Measurements from ENCODE around the gene PIH1D1.

Gene PIH1D1

GRCh38 chr19:49432141-49433073, 19.2 kb downstream of the PIH1D1 start:
- H3K4me3 ChIP-seq (ENCODE audit: low read length), result no peak overlapping the region
- no peak for TF ChIP-seq CTCF (conservative IDR thresholded peaks at IDR 0.05; ENCODE audit: low read length)
- no peak for DNase-seq (ENCODE audit: low read depth)

DNA sequence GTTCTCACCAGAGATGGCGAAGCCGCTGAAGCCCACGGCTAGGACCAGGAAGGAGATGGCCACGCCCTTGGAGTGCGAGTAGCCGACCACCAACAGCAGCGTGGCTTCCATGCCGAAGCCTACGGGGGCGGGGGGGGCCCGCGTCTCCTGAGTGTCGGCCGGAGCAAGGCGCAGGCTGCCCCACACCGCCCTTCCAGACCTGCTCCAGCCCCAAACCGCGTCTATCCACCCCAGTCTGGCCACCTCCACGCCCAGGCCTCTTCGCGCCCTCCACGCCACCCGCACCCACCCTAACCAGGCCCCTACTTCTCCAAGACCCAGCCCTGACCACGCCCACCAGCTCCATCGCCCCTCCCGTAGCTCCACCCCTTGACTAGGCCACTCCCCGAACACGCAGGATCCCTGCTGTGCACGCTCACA, 20.3 kb downstream of the PIH1D1 start:
- TF ChIP-seq CTCF (conservative IDR thresholded peaks at IDR 0.05; ENCODE audit: low read length), result no peak
- H3K4me3 ChIP-seq (ENCODE audit: low read length), result no peak overlapping the region
- DNase-seq (ENCODE audit: low read depth), result no peak

GRCh38 chr19:49430678-49431329, 20.8 kb downstream of the PIH1D1 start:
- DNase-seq (ENCODE audit: low read depth), result no peak
- TF ChIP-seq CTCF (conservative IDR thresholded peaks at IDR 0.05; ENCODE audit: low read length), result no peak

GRCh38 chr19:49430172-49430677, 21.4 kb downstream of the PIH1D1 start:
- DNase-seq (ENCODE audit: low read depth), result no peak
- H3K4me3 ChIP-seq (ENCODE audit: low read length), result no peak overlapping the region
- no peak for TF ChIP-seq CTCF (conservative IDR thresholded peaks at IDR 0.05; ENCODE audit: low read length)

More at GRCh38 chr19:49430678-49431329, 20.8 kb downstream of the PIH1D1 start:
- no peak overlapping the region for H3K4me3 ChIP-seq (ENCODE audit: low read length)

DNA sequence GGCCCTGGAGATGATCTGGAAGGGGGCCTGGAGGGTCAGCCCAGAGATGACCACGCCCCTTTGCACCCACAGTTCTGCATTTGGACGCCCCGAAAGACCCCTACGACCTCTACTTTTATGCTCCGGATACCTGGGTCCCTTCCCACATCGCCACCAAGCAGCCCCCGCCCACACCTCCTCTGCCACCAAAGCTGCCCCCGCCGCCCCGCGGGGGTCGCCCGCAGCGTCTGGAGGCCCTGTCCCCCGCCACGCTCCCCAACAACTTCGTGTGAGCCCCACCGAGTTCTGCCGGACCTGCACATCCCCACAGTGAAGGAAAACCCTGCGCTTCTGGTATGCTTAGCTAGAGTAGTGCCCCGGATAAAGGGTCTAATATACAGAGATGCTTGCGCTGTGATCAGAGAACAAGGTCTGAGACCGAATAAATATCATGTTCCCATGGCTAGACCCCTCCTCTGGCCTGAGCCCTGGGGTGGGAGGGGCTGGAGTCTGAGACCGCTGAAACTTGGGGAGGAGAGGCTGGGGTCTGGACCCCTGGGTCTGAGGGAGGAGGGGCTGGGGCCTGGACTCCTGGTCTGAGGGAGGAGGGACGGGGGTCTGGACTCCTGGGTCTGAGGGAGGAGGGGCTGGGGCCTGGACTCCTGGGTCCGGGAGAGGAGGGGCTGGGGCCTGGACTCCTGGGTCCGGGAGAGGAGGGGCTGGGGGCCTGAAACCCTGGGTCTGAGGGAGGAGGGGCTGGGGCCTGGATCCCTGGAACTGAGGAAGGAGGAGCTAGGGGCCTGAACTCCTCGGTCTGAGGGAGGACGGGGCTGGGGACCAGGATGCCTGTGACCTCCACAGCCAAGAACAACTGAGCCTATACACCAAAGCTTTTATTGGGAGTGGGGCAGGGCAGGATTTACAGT, 22.8 kb downstream of the PIH1D1 start:
- H3K4me3 ChIP-seq (ENCODE audit: low read length), result no peak overlapping the region
- no peak for TF ChIP-seq CTCF (conservative IDR thresholded peaks at IDR 0.05; ENCODE audit: low read length)
- no peak for DNase-seq (ENCODE audit: low read depth)

DNA sequence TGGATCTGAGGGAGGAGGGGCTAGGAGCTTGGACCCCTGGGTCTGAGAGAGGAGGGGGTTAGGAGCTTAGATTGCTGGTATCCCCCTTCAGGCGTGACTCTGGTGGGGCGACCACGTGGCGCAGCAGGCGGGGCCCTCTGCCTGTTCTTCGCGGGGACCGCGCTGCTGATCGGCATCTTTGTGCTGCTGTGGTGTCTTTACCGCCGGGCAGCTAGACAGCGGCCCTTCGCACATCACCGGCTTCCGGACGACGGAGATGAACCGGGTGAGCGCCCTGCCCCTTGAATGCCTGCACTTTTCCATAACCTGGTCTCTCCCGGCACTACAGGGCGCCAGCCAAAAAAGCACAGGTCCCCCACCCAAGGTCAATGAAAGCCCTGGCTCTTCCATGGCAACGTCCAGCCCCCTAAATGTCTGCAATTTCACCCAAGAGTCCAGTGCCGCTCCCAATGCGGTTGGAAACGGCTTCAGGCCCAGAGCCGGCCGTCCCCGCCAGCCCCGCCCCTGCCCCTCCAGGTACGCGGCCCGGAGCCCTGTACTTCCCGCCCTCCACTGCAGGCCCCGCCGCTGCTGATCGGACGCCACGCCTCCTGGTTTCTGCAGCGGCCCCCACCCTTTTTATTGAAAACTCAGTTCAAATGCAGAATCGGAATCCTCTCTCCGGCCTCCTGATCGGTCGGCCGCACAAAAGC, 23.6 kb downstream of the PIH1D1 start:
- no peak for DNase-seq (ENCODE audit: low read depth)
- no peak overlapping the region for H3K4me3 ChIP-seq (ENCODE audit: low read length)
- TF ChIP-seq CTCF (conservative IDR thresholded peaks at IDR 0.05; ENCODE audit: low read length), result no peak
